OCI-LY1 (cell line): ENCODE measurements around the gene CPT1B.

Source experiments
- H2AFZ ChIP-seq: fragments of 200-600 bp; sonication (generic), shearing (Covaris generic); 2 replicates; pipeline ENCODE4 v1.6.0; 2014; ENCODE audit warnings: antibody characterized with exemption, mild to moderate bottlenecking, low read length
- H3F3A ChIP-seq: fragments of 200-600 bp; sonication (generic), shearing (Covaris generic); 2 replicates; pipeline ENCODE4 v1.6.0; 2014; ENCODE audit warnings: mild to moderate bottlenecking, antibody characterized with exemption, low read length, moderate library complexity; ENCODE audit not compliant: insufficient read depth
- H3K27ac ChIP-seq: fragments of 200-600 bp; sonication (generic); 2 replicates; pipeline ENCODE4 v1.5.1; 2014; ENCODE audit warnings: low read length, mixed run types, mild to moderate bottlenecking, low read depth; ENCODE audit not compliant: poor library complexity, severe bottlenecking
- H3K27me3 ChIP-seq: fragments of 200-600 bp; sonication (generic); 2 replicates; pipeline ENCODE4 v1.6.0; 2014; ENCODE audit warnings: antibody characterized with exemption, mild to moderate bottlenecking, low read length, moderate library complexity; ENCODE audit not compliant: insufficient read depth
- H3K36me3 ChIP-seq: fragments of 200-600 bp; sonication (generic); 2 replicates; pipeline ENCODE4 v1.6.1; 2014; ENCODE audit warnings: mild to moderate bottlenecking, antibody characterized with exemption, low read length, moderate library complexity, mixed read lengths; ENCODE audit not compliant: insufficient read depth
- H3K4me1 ChIP-seq: fragments of 200-600 bp; sonication (generic); 2 replicates; pipeline ENCODE4 v1.5.1; 2014; ENCODE audit warnings: mild to moderate bottlenecking, low read length, moderate library complexity; ENCODE audit not compliant: insufficient read depth, severe bottlenecking
- H3K4me2 ChIP-seq: fragments of 200-600 bp; sonication (generic), shearing (Covaris generic); 2 replicates; pipeline ENCODE4 v1.6.1; 2014; ENCODE audit warnings: low read length
- H3K4me3 ChIP-seq: fragments of 200-600 bp; sonication (generic); 2 replicates; pipeline ENCODE4 v1.5.1; 2014; ENCODE audit warnings: low read length, low read depth, mild to moderate bottlenecking, mixed read lengths; ENCODE audit not compliant: poor library complexity, severe bottlenecking
- H3K79me2 ChIP-seq: fragments of 200-600 bp; shearing (Covaris generic); 2 replicates; pipeline ENCODE4 v1.6.1; 2016; ENCODE audit warnings: mixed run types, low read length, mixed read lengths; ENCODE audit not compliant: insufficient read depth
- H3K9ac ChIP-seq: fragments of 200-600 bp; sonication (generic), shearing (Covaris generic); 2 replicates; pipeline ENCODE4 v1.6.1; 2014; ENCODE audit warnings: mild to moderate bottlenecking, low read length, mixed read lengths
- H3K9me2 ChIP-seq: fragments of 200-600 bp; sonication (generic), shearing (Covaris generic); 2 replicates; pipeline ENCODE4 v1.6.1; 2014; ENCODE audit warnings: low read depth, mild to moderate bottlenecking, low read length, mixed read lengths
- H3K9me3 ChIP-seq: fragments of 200-600 bp; shearing (Covaris generic); 2 replicates; pipeline ENCODE4 v1.6.1; 2014; ENCODE audit warnings: low read length, mixed read lengths
- H4K20me1 ChIP-seq: fragments of 200-600 bp; sonication (generic), shearing (Covaris generic); 2 replicates; pipeline ENCODE4 v1.6.0; 2016; ENCODE audit warnings: mild to moderate bottlenecking, low read length; ENCODE audit not compliant: insufficient read depth
- EZH2 ChIP-seq: fragments of 200-600 bp; sonication (generic), shearing (Covaris generic); IDR thresholded peaks from 2 replicates; pipeline ENCODE4 v1.8.0; 2017; ENCODE audit warnings: borderline replicate concordance, mixed run types, mild to moderate bottlenecking, antibody characterized with exemption, low read length, moderate library complexity, mixed read lengths
- TF ChIP-seq, protein P1 (sequence below): fragments of 200-600 bp; sonication (generic), shearing (Covaris generic); IDR thresholded peaks from 2 replicates; pipeline ENCODE4 v1.5.1; 2017; ENCODE audit warnings: mild to moderate bottlenecking, antibody characterized with exemption, low read length, moderate library complexity, mixed read lengths

The CPT1B gene

DNA sequence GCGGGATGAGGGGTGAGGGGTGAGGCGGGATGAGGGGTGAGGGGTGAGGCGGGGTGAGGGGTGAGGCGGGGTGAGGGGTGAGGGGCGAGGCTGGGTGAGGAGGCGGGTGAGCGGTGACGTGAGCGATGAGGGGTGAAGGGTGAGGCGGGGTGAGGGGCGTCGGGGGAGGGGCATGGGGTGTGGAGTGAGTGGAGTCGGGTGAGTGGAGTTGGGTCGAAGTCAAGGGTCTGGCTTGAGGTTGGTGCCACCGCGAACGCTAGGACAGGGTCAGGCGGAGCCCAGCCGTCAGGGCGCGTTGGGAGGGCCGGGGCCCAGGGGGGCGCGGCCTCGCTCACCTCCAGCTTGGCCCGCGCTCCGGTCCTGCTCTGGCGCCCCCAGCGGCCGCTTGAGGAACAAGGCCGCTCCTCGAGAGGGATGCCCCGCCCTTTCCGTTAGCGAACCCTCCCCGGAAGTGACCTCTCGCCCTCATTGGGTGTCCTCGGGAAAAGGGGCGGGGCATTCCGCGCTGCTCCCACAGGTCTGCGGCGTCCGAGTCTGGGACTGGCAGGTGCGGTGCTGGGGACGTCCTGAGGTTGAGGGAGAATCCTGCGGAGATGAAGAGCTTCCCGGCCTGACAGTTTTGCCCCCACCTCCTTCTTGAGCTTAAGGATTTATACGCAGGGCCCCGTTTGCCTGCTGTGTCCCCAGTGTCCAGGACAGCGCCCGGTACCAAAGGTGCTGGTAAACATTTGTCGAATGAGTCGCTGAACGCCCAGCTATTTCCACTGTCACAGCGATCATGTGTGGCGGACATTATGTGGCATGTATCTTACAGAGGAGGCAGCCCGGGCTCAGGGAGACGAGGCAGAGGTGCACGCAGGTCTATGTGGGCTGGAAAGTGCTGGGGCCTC, 15.5 kb downstream of the CPT1B start, which contains the start of gene SYCE3:
SYCE3 (minus strand) TSS at position 397 of the 890 bp plus-strand sequence. CDS start 6,514 bp downstream, outside the sequence.
- Histone ChIP-seq H3K4me2 (peak within 1 kb of the TSS; percentile 89), H3K4me3 (peak within 1 kb of the TSS; percentile 63), H3K9me3 (no peaks in the 10 kb centered on the region), H3K27me3 (peaks cover 5% of the 10 kb centered on the region; the same call in 1 of the 2 replicates), H3K4me1 (peaks cover 7% of the 10 kb centered on the region), H3K79me2 (no peaks in the 10 kb centered on the region), H3F3A (no peaks in the 10 kb centered on the region), H3K36me3 (peaks cover 4% of the 10 kb centered on the region), H3K27ac (no peak within 1 kb of the TSS), H2AFZ (no peak within 1 kb of the TSS), H3K9me2 (no peaks in the 10 kb centered on the region), H4K20me1 (no peaks in the 10 kb centered on the region), H3K9ac (peak within 1 kb of the TSS; percentile 51)
- no peak for TF ChIP-seq EZH2
- TF ChIP-seq, protein P1, sequence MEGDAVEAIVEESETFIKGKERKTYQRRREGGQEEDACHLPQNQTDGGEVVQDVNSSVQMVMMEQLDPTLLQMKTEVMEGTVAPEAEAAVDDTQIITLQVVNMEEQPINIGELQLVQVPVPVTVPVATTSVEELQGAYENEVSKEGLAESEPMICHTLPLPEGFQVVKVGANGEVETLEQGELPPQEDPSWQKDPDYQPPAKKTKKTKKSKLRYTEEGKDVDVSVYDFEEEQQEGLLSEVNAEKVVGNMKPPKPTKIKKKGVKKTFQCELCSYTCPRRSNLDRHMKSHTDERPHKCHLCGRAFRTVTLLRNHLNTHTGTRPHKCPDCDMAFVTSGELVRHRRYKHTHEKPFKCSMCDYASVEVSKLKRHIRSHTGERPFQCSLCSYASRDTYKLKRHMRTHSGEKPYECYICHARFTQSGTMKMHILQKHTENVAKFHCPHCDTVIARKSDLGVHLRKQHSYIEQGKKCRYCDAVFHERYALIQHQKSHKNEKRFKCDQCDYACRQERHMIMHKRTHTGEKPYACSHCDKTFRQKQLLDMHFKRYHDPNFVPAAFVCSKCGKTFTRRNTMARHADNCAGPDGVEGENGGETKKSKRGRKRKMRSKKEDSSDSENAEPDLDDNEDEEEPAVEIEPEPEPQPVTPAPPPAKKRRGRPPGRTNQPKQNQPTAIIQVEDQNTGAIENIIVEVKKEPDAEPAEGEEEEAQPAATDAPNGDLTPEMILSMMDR, result peak; percentile 79

GRCh38 chr22:50561401-50562358, 16.5 kb downstream of the CPT1B start:
- H3K27me3 ChIP-seq, result peaks cover 5% of the 10 kb centered on the region; the same call in 1 of the 2 replicates
- no peaks in the 10 kb centered on the region for H3K36me3 ChIP-seq
- TF ChIP-seq EZH2, result no peak
- TF ChIP-seq, protein P1, result no peak
- peaks cover 7% of the 10 kb centered on the region for H3K4me1 ChIP-seq
- H3K79me2 ChIP-seq, result no peaks in the 10 kb centered on the region
- H3K9me3 ChIP-seq, result no peaks in the 10 kb centered on the region
- H3F3A ChIP-seq, result no peaks in the 10 kb centered on the region
- no peak overlapping the region for H2AFZ ChIP-seq
- H3K4me2 ChIP-seq, result no peak overlapping the region
- H3K27ac ChIP-seq, result no peak overlapping the region
- H3K4me3 ChIP-seq, result no peak overlapping the region
- H3K9me2 ChIP-seq, result no peaks in the 10 kb centered on the region
- H3K9ac ChIP-seq, result no peak overlapping the region
- no peaks in the 10 kb centered on the region for H4K20me1 ChIP-seq

DNA sequence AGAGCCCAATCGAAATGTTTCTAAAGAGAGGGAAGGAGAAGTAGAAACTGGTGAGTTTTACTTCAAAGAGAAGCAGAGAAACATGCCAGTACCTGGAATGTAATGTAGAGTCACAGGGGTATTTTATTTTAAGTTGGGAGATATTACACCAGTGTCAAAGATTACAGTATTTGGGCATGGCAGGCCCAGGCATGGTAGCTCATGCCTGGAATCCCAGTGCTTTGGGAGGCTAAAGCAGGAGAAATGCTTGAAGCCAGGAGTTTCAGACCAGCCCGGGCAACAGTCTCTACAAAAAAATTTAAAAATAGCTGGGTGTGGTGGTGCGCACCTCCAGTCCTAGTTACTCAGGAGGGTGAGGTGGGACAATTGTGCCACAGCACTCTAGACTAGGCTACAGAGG, 18.2 kb downstream of the CPT1B start:
- Histone ChIP-seq H3K4me2 (no peak overlapping the region), H3F3A (no peaks in the 10 kb centered on the region), H3K9me3 (no peaks in the 10 kb centered on the region), H3K9me2 (no peaks in the 10 kb centered on the region), H3K79me2 (no peaks in the 10 kb centered on the region), H3K27ac (no peak overlapping the region), H4K20me1 (no peaks in the 10 kb centered on the region), H3K9ac (no peak overlapping the region), H3K4me1 (peaks cover 7% of the 10 kb centered on the region), H3K27me3 (peaks cover 5% of the 10 kb centered on the region; the same call in 1 of the 2 replicates), H3K36me3 (no peaks in the 10 kb centered on the region), H2AFZ (no peak overlapping the region), H3K4me3 (no peak overlapping the region)
- TF ChIP-seq, protein P1, result no peak
- no peak for TF ChIP-seq EZH2
